GM23338 (cell line): ENCODE measurements around the gene GPR152. TPM values are rescaled to one million over a fixed set of nuclear protein-coding genes. Genes with fewer than 3 reads are reported as not detected.

Source experiments
- ATAC-seq: fragments of 200-7000 bp; cut with Tn5 transposase; 3 replicates; pipeline ENCODE4 v1.9.1; 2020
- DNase-seq: peaks from one replicate; pipeline ENCODE4 v3.0.0-alpha.2; 2015; ENCODE audit warnings: low spot score
- H2AFZ ChIP-seq: fragments of 200-600 bp; sonication (generic); 2 replicates; pipeline ENCODE4 v1.8.0; 2016; ENCODE audit warnings: antibody characterized with exemption, mild to moderate bottlenecking, moderate library complexity
- H3F3A ChIP-seq: fragments of 200-600 bp; sonication (generic); replicated peaks from 2 replicates; pipeline ENCODE4 v1.8.0; 2017; ENCODE audit warnings: antibody characterized with exemption, mixed run types, low read depth
- H3K27ac ChIP-seq: fragments of 200-600 bp; sonication (generic); 2 replicates; pipeline ENCODE4 v1.6.1; 2016; ENCODE audit warnings: low read depth
- H3K27me3 ChIP-seq: fragments of 200-600 bp; sonication (generic); 2 replicates; pipeline ENCODE4 v1.8.0; 2016; ENCODE audit warnings: mild to moderate bottlenecking, mixed run types, moderate library complexity; ENCODE audit not compliant: insufficient read depth
- H3K36me3 ChIP-seq: fragments of 200-600 bp; sonication (generic); 2 replicates; pipeline ENCODE4 v1.8.0; 2016; ENCODE audit warnings: mild to moderate bottlenecking; ENCODE audit not compliant: insufficient read depth
- H3K4me1 ChIP-seq: fragments of 200-600 bp; sonication (generic); 2 replicates; pipeline ENCODE4 v1.8.0; 2016; ENCODE audit warnings: mild to moderate bottlenecking, moderate library complexity; ENCODE audit not compliant: insufficient read depth
- H3K4me2 ChIP-seq: fragments of 200-600 bp; sonication (generic); 2 replicates; pipeline ENCODE4 v1.7.1; 2017; ENCODE audit warnings: mixed run types
- H3K4me3 ChIP-seq: fragments of 200-600 bp; sonication (generic); 2 replicates; pipeline ENCODE4 v1.6.1; 2016; ENCODE audit warnings: mixed run types
- H3K79me2 ChIP-seq: fragments of 200-600 bp; sonication (generic); replicated peaks from 2 replicates; pipeline ENCODE4 v1.8.0; 2017; ENCODE audit warnings: mild to moderate bottlenecking; ENCODE audit not compliant: insufficient read depth
- H3K9me2 ChIP-seq: fragments of 200-600 bp; sonication (generic); 2 replicates; pipeline ENCODE4 v1.8.0; 2017; ENCODE audit not compliant: insufficient read depth
- H4K20me1 ChIP-seq: fragments of 200-600 bp; sonication (generic); replicated peaks from 2 replicates; pipeline ENCODE4 v1.8.0; 2017; ENCODE audit warnings: mild to moderate bottlenecking; ENCODE audit not compliant: insufficient read depth
- H3K27ac Mint-ChIP-seq: 2 replicates; pipeline ENCODE4 v1.8.0; 2020; ENCODE audit warnings: inconsistent platforms, mild to moderate bottlenecking, moderate library complexity, mixed read lengths
- H3K27me3 Mint-ChIP-seq: 3 replicates; pipeline ENCODE4 v1.8.0; 2022; ENCODE audit warnings: low read depth, mild to moderate bottlenecking, moderate library complexity, mixed read lengths, inconsistent platforms; ENCODE audit not compliant: insufficient read depth, poor library complexity
- H3K36me3 Mint-ChIP-seq: 3 replicates; pipeline ENCODE4 v1.8.0; 2021; ENCODE audit warnings: low read depth, mild to moderate bottlenecking, inconsistent platforms, moderate library complexity, mixed read lengths
- H3K4me1 Mint-ChIP-seq: 3 replicates; pipeline ENCODE4 v1.8.0; 2020; ENCODE audit warnings: mild to moderate bottlenecking, inconsistent platforms, mixed read lengths
- H3K4me3 Mint-ChIP-seq: 3 replicates; pipeline ENCODE4 v1.8.0; 2021; ENCODE audit warnings: moderate library complexity, mild to moderate bottlenecking, inconsistent platforms, mixed read lengths
- H3K9me3 Mint-ChIP-seq: 3 replicates; pipeline ENCODE4 v1.8.0; 2020; ENCODE audit warnings: moderate library complexity, mild to moderate bottlenecking, inconsistent platforms, mixed read lengths
- CREB1 ChIP-seq: fragments of 250-450 bp; sonication (Bioruptor Pico); IDR thresholded peaks from 2 replicates; pipeline ENCODE4 v1.5.0; 2020; ENCODE audit warnings: low read depth, mild to moderate bottlenecking, moderate library complexity
- CTCF ChIP-seq, 2 experiments: fragments of 200-600 bp in 1 of 2; sonication (generic) in 1 of 2; conservative IDR thresholded peaks; 2 replicates each; pipeline versions ENCODE4 v1.5.1 to v1.6.1; 2016 to 2017; ENCODE audit warnings: antibody characterized with exemption in 2 of 2, low read depth in 2 of 2, mild to moderate bottlenecking in 2 of 2, moderate library complexity in 1 of 2
- ETS1 ChIP-seq: IDR thresholded peaks from 2 replicates; pipeline ENCODE4 v1.6.1; 2016; ENCODE audit warnings: antibody characterized with exemption
- EZH2 ChIP-seq: fragments of 200-600 bp; sonication (generic); IDR thresholded peaks from one replicate; pipeline ENCODE4 v1.8.0; 2017; ENCODE audit warnings: antibody characterized with exemption, mild to moderate bottlenecking, low read depth; ENCODE audit not compliant: unreplicated experiment
- EZH2phosphoT487 ChIP-seq: fragments of 200-600 bp; sonication (generic); IDR thresholded peaks from one replicate; pipeline ENCODE4 v1.8.1; 2018; ENCODE audit warnings: antibody characterized with exemption; ENCODE audit not compliant: unreplicated experiment
- JUNB ChIP-seq: IDR thresholded peaks from one replicate; pipeline ENCODE4 v1.6.1; 2016; ENCODE audit warnings: antibody characterized with exemption; ENCODE audit not compliant: unreplicated experiment
- NANOG ChIP-seq: IDR thresholded peaks from 2 replicates; pipeline ENCODE4 v1.6.1; 2016; ENCODE audit warnings: antibody characterized with exemption, borderline replicate concordance
- POLR2AphosphoS5 ChIP-seq: IDR thresholded peaks from 2 replicates; pipeline ENCODE4 v1.6.1; 2016; ENCODE audit warnings: antibody characterized with exemption, low read depth
- REST ChIP-seq: IDR thresholded peaks from one replicate; pipeline ENCODE4 v1.6.1; 2018; ENCODE audit warnings: antibody characterized with exemption; ENCODE audit not compliant: unreplicated experiment
- STAT1 ChIP-seq: IDR thresholded peaks from one replicate; pipeline ENCODE4 v1.6.1; 2016; ENCODE audit warnings: antibody characterized with exemption; ENCODE audit not compliant: unreplicated experiment
- ZNF114 ChIP-seq: fragments of 250-450 bp; sonication (Bioruptor Pico); IDR thresholded peaks from 2 replicates; pipeline ENCODE4 v1.5.0; 2020; ENCODE audit warnings: mild to moderate bottlenecking, moderate library complexity
- ZNF331 ChIP-seq: fragments of 250-450 bp; sonication (Bioruptor Pico); IDR thresholded peaks from 2 replicates; pipeline ENCODE4 v1.5.0; 2020; ENCODE audit warnings: low read depth, mild to moderate bottlenecking, moderate library complexity
- ZNF462 ChIP-seq: fragments of 250-450 bp; sonication (Bioruptor Pico); IDR thresholded peaks from 2 replicates; pipeline ENCODE4 v1.5.0; 2020; ENCODE audit warnings: mild to moderate bottlenecking, moderate library complexity
- polyA plus RNA-seq: library from polyadenylated mRNA; unstranded; fragments of >200 nt; fragmentation: Nextera tagmentation; extraction: Ambion mirVana; gene quantifications from 2 replicates; pipeline ENCODE4 v1.2.1, GENCODE V29; 2016
- total RNA-seq: library from RNA; depleted of rRNA; stranded (reverse); fragments of >200 nt; shearing (Covaris generic); gene quantifications from 2 replicates; pipeline ENCODE4 v1.2.3, GENCODE V29; 2014

Gene GPR152
- total and polyA plus RNA-seq, 2 experiments from 2014 or later = not detected

GRCh38 chr11:67489885-67490726, 37.6 kb upstream of the GPR152 start:
- no peaks in the 10 kb centered on the region for H3K79me2 ChIP-seq
- no peak overlapping the region for H3K4me3 ChIP-seq
- peaks cover 9% of the 10 kb centered on the region; the same call in 1 of the 3 replicates for H3K36me3 Mint-ChIP-seq
- no peak for TF ChIP-seq EZH2
- no peak for TF ChIP-seq JUNB
- TF ChIP-seq ETS1 = no peak
- TF ChIP-seq STAT1 = no peak
- TF ChIP-seq CTCF (conservative IDR thresholded peaks at IDR 0.05; ENCODE audit: low read depth in 2 of 2) = no peak
- no peak for TF ChIP-seq REST
- no peak for TF ChIP-seq CREB1 (CRISPR knock-in tag)
- no peak for TF ChIP-seq POLR2AphosphoS5
- TF ChIP-seq EZH2phosphoT487 = no peak
- TF ChIP-seq NANOG = no peak
- TF ChIP-seq ZNF114 (CRISPR knock-in tag) = no peak
- TF ChIP-seq ZNF331 (CRISPR knock-in tag) = no peak
- no peak for TF ChIP-seq ZNF462 (CRISPR knock-in tag)
- H3K9me2 ChIP-seq = no peaks in the 10 kb centered on the region
- H3K9me3 Mint-ChIP-seq = no peaks in the 10 kb centered on the region
- H2AFZ ChIP-seq = no peak overlapping the region
- no peak overlapping the region for H3K4me2 ChIP-seq
- no peaks in the 10 kb centered on the region for H3K27me3 ChIP-seq
- ATAC-seq (no peak), DNase-seq (no peak)
- no peak overlapping the region for H3K27ac Mint-ChIP-seq
- H3K4me3 Mint-ChIP-seq = no peak overlapping the region; the same call in 2 of the 3 replicates
- peaks cover 8% of the 10 kb centered on the region for H3K27me3 Mint-ChIP-seq
- peaks cover 7% of the 10 kb centered on the region for H3K4me1 Mint-ChIP-seq
- no peak overlapping the region for H3K27ac ChIP-seq
- H3K36me3 ChIP-seq = no peaks in the 10 kb centered on the region; the same call in 1 of the 2 replicates
- H3F3A ChIP-seq = 0 out of 2 replicates have a peak, but pooled peaks cover 3% of the 10 kb centered on the region
- H3K4me1 ChIP-seq = no peaks in the 10 kb centered on the region
- no peaks in the 10 kb centered on the region; the same call in 1 of the 2 replicates for H4K20me1 ChIP-seq
